Epithelial cell of esophagus (primary cell): ENCODE data around the gene MSANTD1.

ENCODE experiments used
- DNase-seq: peaks from one replicate; pipeline ENCODE4 v3.0.0; 2010; ENCODE audit warnings: low read depth
- H3K4me3 ChIP-seq: 2 replicates; pipeline ENCODE4 v1.5.1; 2011; ENCODE audit warnings: mild to moderate bottlenecking, low read length, control low read depth
- CTCF ChIP-seq: IDR thresholded peaks from 2 replicates; pipeline ENCODE4 v1.5.1; 2011; ENCODE audit warnings: low read depth, mild to moderate bottlenecking, low read length, control low read depth, inconsistent platforms; ENCODE audit not compliant: insufficient read depth; ENCODE audit errors: missing control alignments

The MSANTD1 gene

GRCh38 chr4:3223346-3223745 lies 25.6 kb upstream of the MSANTD1 start:
- TF ChIP-seq CTCF, result no peak
- DNase-seq, result no peak
- no peak overlapping the region for H3K4me3 ChIP-seq

- no peak overlapping the region for H3K4me3 ChIP-seq
- no peak for TF ChIP-seq CTCF
- no peak for DNase-seq
These were observed 24.8 kb upstream of the MSANTD1 start for GRCh38 chr4:3223956-3224748.

GRCh38 chr4:3225071-3225850 lies 23.7 kb upstream of the MSANTD1 start:
- no peak for TF ChIP-seq CTCF
- DNase-seq, result no peak
- no peak overlapping the region for H3K4me3 ChIP-seq

- no peak for DNase-seq
- TF ChIP-seq CTCF, result no peak
These were observed 23.0 kb upstream of the MSANTD1 start for GRCh38 chr4:3225936-3226335.

GRCh38 chr4:3226467-3226866 lies 22.5 kb upstream of the MSANTD1 start:
- H3K4me3 ChIP-seq, result no peak overlapping the region
- DNase-seq, result no peak
- TF ChIP-seq CTCF, result no peak

More at GRCh38 chr4:3225936-3226335, 23.0 kb upstream of the MSANTD1 start:
- no peak overlapping the region for H3K4me3 ChIP-seq

- TF ChIP-seq CTCF, result no peak
- no peak for DNase-seq
- no peak overlapping the region for H3K4me3 ChIP-seq
These were observed 22.0 kb upstream of the MSANTD1 start for GRCh38 chr4:3226944-3227343.
